ENCODE results near the gene DEUP1. TPM values are rescaled to one million over a fixed set of nuclear protein-coding genes. Genes with fewer than 3 reads are reported as not detected.
"Not testable (repeated sequence)": the region's sequence is repeated elsewhere in the genome, so short reads cannot be mapped to it uniquely, and the experiment has no call there.

Gene DEUP1, protein sequence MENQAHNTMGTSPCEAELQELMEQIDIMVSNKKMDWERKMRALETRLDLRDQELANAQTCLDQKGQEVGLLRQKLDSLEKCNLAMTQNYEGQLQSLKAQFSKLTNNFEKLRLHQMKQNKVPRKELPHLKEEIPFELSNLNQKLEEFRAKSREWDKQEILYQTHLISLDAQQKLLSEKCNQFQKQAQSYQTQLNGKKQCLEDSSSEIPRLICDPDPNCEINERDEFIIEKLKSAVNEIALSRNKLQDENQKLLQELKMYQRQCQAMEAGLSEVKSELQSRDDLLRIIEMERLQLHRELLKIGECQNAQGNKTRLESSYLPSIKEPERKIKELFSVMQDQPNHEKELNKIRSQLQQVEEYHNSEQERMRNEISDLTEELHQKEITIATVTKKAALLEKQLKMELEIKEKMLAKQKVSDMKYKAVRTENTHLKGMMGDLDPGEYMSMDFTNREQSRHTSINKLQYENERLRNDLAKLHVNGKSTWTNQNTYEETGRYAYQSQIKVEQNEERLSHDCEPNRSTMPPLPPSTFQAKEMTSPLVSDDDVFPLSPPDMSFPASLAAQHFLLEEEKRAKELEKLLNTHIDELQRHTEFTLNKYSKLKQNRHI
- not detected for total RNA-seq
- long read RNA-seq, result 0 reads

DNA sequence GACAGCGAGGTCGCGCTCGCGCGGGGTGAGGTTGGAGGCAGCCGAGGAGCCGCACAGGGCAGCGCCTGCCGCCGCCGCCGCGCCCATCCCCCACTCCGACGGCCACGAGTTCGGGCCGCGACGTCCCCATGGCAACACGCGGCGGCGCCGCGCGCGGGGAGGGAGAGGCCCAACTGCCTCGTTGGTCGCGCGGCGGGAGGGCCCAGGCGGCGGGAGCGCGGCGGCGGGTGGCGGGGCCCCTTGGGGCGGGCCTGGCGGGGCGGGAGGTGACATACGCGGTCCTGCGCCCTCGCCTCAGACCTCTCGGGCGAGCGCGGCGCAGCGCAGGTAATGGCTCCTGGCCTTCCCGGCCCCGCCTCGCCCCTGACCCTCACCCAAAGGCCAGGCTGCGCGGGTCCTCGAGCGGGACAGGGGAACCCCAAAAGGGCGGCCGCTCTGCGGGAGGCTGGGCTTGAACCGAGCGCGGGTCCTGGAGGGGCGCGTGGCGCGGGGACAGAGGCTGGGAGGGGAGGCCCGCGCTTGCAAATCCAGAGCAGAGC lies at the start of gene DEUP1:
Gene DEUP1 (plus strand): TSS at position 297 of the 539 bp plus-strand sequence. CDS start 1,518 bp downstream, outside the sequence.
- DNase-seq (ENCODE audit: missing footprints) (peak; percentile 75), ATAC-seq (peak; percentile 59)
- intact Hi-C loops (cut with DNase I), result no loop called here

DNA sequence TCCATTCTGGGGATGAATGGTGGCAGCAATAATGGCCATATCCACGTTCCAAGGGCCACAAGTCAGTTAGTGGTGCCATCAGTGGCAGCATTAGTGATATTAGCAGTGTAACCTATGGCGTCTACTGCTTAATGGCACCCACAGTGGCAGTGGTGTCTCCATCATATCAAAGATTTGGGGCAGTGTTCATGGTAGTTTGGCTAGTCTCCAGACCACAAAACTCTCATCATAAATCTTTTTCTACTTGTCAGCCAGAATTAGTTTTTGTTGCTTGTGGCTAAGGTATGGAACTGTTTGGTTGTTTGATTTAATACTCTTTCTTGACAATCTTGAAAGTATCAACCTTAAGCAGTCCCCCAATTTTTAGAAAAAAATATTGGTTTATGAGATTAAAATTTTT lies 45.1 kb upstream of the DEUP1 start:
- intact Hi-C loops (cut with DNase I), result no loop called here
- DNase-seq (ENCODE audit: missing footprints) (no peak), ATAC-seq (no peak)

DNA sequence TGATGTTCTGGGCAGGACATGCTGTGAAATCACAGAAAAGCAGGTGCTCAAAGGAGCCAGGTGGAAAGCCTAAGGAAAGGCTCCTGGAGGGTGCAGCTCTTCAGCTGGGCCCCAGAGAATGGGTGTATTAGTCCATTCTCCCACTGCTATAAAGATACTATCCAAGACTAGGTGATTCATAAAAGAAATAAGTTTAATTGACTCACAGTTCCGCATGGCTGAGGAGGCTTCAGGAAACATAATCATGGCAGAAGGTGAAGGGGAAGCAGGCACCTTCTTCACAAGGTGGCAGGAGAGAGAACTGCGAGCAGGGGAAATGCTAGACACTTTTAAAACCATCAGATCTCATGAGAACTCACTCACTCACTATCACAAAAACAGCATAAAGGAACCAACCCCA lies 43.1 kb upstream of the DEUP1 start:
- intact Hi-C loops (cut with DNase I), result no loop called here
- ATAC-seq (no peak), DNase-seq (ENCODE audit: missing footprints) (no peak)

DNA sequence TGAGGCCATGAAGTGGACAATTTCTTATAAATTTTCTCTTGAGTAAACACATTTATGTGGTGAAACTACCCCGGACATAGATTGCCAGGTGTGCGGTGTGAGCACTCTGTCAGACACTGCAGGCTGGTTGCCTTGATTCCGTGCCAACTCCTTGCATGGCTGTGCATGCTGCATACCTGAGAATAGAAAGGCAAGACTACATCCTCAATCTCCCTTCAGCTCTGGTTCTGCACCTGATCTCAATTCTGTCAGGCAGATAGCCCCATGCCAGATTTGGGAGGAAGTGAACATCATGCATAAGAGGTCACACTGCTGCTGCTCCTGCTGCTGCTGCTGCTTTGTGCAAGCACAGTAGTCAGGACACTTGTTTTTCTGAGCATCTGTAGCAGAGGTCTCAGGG lies 42.5 kb upstream of the DEUP1 start:
- intact Hi-C loops (cut with DNase I), result no loop called here
- DNase-seq (ENCODE audit: missing footprints) (no peak), ATAC-seq (no peak)

DNA sequence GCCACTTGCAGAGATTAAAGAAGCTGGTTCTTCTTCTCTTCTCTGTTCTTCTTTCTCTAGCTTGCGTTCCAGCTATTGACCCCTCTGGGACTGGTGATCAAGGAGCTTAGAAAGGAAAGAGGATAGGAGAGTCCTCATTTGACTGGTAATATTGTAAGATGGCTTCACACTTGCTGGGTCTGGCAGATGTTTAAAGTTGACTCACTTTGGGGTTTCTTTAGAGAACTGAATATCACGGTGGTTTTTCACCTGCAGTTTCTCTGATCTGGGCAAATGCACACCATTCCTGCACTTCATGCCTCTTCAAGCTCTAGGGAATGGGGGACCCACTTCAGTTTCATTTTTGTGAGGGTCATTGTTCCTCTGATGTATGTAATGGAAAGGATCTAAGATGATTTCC lies 41.8 kb upstream of the DEUP1 start:
- DNase-seq (ENCODE audit: missing footprints), result no peak
- intact Hi-C loops (cut with DNase I), result no loop called here
- no peak for ATAC-seq

DNA sequence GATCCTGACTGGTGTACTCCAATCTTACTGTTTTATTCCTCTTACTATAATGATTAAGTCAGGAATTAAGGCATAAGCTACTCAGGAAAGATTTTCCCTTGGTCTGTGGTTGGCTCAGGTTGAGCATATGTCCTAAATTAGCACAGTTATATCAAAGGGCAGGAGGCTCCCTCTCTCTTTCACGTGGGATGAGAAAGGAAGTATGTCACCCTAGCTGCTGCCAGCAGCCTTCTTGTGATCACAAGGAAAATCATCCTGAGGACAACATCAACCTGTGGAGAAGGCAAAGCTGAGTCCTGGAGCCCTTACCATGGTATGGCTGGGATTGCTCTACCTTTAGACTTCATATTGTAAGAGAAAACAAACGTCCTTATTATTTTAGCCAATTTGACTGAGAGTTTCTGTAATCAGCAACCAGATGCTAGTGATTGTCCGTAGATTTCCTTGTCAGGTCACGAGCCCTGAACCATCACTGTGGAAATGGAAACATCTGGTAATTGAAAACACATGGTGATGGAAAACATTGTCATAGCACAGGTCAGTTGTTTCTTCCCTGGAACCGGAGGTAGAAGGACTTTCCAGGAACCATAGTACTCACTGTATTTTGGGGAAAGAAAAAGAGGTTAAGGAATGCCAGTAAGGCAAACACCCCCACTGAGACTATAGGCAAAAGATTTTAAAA lies 40.6 kb upstream of the DEUP1 start:
- ATAC-seq, result no peak
- intact Hi-C loops (cut with DNase I), result no loop called here

DNA sequence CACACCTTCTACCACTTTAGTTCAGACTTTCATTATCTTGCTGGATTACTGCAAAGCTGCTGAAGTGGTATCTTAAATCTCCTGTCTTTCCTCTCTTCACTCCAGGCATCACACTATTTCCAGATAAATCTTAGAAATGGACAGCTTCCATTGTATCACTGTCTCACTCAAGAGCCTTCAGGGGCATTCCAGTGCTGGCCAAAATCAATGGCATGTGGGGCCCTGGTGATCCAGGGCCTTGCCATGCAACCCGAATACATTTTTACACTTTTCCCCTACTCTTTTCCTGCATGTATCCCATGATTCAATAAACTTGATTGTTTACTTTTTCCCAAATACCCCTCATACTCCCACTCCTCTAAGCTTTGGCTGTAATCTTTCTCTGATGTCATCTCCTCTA lies 39.4 kb upstream of the DEUP1 start:
- ATAC-seq (no peak), DNase-seq (ENCODE audit: missing footprints) (no peak)
- intact Hi-C loops (cut with DNase I), result no loop called here

More for the DNA sequence above, 40.6 kb upstream of the DEUP1 start:
- no peak for DNase-seq (ENCODE audit: missing footprints)

DNA sequence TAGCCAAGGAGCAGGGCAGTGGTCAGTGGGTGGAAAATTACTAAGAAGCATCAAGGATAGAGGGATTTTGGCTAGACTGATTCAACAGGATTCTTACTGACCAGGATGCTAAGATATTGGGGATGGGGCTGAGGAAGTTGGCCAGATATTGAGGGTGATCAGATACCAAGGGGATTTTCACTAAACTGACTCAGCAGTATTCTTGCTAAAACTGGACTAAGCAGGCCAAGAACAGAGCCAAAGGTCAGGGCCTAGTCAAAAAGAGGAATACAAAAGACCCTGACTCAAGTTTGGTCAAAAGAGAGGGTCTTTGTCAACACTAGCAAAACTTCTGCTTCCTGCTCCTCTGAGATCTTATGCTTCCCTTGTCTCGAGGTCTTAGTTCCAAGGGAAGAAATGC lies 38.6 kb upstream of the DEUP1 start:
- intact Hi-C loops (cut with DNase I), result no loop called here
- no peak for DNase-seq (ENCODE audit: missing footprints)
- ATAC-seq, result no peak

DNA sequence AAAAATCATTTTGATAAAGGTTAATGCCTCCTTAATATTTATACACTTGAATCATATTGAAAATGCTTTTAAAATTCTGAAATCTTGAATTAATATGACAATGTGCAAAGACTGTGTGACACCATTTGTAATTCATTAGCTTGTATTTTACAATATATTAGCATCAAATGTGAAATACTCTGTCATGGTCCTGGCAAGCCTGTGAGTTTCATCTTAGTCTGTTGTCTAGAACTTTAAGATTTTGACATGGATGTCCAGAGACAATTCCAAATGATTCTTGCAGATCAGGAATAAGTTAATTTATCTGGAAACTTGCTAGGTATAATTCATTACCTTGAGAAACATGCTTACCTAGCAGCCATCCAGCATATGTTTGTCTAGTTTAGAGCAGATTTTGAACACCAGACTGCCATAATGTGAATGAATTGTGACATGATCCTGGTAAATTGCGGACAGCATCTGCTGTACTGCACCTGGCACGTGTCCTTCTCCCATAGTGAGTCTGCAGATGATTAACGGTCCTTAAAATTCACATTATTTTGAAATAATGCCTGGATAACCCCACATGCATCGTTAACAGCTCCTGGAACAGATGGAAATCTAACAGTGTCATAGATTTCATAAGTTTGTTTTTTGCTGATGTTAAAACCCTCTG lies 34.5 kb upstream of the DEUP1 start:
- intact Hi-C loops (cut with DNase I), result no loop called here

DNA sequence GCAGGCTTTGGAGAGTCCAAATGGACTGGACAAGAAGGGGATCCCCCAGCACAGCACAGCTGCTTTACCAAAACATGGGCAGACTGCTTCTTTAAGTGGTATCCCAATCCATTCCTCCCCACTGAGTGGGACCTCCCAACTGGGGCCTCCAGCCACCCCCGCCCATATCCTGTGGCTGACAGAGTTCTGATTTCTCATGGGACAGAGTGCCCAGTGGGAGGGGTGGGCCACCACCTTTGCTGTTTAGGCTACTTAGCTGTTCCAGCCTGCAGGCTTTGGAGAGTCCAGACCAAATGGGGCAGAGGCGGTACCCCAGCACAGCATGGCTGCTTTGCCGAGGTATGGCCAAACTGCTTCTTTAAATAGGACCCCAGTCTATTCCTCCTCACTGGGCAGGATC lies 26.9 kb upstream of the DEUP1 start:
- no peak for DNase-seq (ENCODE audit: missing footprints)
- intact Hi-C loops (cut with DNase I), result no loop called here
- ATAC-seq, result no peak

More for the DNA sequence above, 34.5 kb upstream of the DEUP1 start:
- DNase-seq (ENCODE audit: missing footprints) (no peak), ATAC-seq (no peak)

DNA sequence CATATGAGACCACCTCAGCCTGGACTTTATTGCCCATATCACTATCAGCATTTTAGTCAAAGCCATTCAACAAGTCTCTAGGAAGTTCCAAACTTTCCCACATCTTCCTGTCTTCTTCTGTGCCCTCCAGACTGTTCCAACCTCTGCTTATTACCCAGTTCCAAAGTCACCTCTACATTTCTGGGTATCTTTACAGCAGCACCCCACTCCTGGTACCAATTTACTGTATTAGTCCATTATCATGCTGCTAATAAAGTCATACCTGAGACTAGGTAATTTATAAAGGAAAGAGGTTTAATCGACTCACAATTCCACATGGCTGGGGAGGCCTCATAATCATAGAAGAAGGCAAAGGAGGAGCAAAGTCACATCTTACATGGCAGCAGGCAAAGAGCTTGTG lies 16.1 kb upstream of the DEUP1 start:
- intact Hi-C loops (cut with DNase I); ATAC-seq: not testable (repeated sequence)

DNA sequence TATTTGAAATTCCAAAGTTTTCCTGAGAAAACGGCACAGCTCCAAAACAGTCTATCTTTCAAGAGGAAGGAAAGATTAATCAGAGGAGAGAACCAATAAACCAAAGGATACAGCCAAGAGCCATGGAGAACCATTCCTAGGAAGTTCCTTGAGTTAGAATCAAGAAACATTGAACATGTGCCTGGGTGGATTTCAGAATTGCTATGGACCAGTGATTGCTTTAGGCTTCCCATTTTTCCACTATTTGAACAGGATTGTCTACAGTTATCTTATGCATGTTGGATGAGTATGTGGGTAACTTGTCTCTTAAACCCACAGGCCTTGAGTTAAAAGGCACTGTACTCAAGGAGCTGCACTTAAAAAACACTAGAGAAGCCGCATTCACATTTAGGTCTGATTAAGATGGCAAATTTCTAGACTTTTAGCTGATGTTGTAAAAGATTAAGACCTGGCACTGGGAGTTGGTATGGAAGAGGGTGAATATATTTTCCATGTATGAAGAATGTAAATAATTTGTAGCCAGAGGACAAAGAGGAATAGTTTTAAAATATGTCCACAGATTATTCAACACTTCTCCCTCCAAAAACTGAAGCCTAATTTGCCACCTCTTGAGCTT lies 11.2 kb upstream of the DEUP1 start:
- intact Hi-C loops (cut with DNase I), result no loop called here
- no peak for DNase-seq (ENCODE audit: missing footprints)
- ATAC-seq, result no peak

More for the DNA sequence above, 16.1 kb upstream of the DEUP1 start:
- DNase-seq (ENCODE audit: missing footprints), result not testable (repeated sequence)

DNA sequence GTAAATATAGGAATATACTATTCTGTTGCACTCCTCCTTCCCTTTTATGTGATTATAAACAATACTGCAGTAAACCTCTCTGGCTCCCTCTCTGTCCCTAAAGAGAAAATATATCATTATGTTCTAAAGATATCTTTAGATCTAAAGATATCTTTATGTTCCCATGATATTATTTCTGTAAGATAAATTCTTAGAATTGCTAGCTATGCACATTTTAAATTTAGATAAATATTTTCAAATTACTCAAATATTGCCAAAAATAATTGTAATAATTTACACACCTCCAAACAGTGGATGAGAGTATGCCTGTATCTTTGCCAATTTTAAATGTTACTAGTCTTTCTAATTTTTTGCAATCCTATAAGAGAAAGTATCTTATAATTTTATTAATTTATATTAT lies 10.3 kb upstream of the DEUP1 start:
- ATAC-seq (no peak), DNase-seq (ENCODE audit: missing footprints) (no peak)
- intact Hi-C loops (cut with DNase I), result no loop called here

DNA sequence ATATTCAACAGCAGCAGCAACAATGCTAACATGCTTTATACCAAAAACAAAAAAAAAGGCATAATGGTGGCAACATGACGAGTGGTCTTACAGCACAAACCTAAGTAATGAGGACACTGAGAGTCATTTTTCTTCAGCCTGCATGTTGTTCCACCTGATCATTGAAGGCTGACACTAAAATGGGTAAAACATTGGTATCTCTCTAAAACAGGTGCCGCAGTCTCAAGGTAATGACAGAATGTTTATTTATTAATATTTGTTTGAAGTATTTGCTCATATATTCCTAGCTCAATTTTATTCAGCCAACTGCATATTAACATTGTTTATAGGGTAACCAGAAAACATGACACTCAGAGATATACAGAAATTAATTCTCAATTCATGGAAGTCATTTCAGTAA lies 8.3 kb upstream of the DEUP1 start:
- intact Hi-C loops (cut with DNase I), result no loop called here

DNA sequence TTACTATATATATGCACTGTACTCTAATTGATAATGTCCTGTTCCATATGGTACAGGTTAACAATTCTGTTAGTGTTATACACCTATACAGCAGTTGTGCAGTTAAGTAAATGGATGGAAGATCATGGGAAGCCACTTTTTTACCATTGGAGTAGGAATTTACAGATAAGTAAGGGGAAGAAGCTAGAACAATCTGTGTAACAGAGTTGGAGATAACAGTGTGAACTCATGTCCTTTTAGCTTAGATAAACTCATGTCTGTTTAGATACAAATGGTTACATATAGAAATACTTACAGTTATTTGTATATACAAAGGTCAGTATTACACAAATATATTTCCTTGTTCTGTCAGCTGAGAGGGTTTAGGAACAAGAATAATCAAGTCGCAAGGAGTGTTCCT lies 6.8 kb upstream of the DEUP1 start:
- intact Hi-C loops (cut with DNase I), result no loop called here
- DNase-seq (ENCODE audit: missing footprints) (no peak), ATAC-seq (no peak)

More for the DNA sequence above, 8.3 kb upstream of the DEUP1 start:
- ATAC-seq (no peak), DNase-seq (ENCODE audit: missing footprints) (no peak)

DNA sequence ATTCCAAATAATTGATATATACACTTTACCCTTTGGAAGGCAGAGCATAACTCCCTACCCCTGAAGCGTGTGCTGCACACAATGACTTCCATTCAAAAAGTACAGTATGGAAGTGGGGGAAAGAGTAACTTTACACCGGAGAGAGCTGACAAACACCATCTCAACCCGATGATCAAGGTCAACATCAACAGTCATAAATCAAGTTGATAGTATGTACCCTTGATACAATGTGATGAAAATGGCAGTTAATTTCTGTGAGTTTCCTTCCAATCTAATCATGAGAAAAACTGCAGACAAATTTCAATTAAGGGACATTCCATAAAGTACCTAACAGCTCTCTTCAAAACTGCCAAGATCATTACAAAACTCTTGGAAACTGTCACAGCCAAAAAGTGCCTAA lies 6.0 kb upstream of the DEUP1 start:
- DNase-seq (ENCODE audit: missing footprints) (no peak), ATAC-seq (no peak)
- intact Hi-C loops (cut with DNase I), result no loop called here

DNA sequence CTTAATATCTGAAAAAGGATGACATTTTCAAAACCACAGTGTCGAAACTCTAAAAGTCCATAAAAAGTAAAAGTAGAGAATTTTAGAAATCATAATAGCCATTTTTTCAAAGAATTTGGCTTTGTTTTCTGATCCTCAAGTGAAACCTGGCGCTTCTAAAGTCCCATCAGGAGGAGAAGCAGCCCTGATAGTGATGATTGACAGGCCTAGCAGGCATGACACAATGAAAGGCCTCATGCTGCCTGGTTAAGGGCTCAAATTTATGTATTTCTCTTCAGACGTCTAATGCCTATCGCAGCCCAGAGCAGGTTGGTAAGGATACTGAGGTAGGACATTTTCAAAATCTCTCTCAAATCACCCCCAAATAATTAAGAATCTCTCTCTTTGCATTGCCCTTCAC lies 3.9 kb upstream of the DEUP1 start:
- ATAC-seq, result no peak
- intact Hi-C loops (cut with DNase I), result no loop called here
- DNase-seq (ENCODE audit: missing footprints), result no peak

DNA sequence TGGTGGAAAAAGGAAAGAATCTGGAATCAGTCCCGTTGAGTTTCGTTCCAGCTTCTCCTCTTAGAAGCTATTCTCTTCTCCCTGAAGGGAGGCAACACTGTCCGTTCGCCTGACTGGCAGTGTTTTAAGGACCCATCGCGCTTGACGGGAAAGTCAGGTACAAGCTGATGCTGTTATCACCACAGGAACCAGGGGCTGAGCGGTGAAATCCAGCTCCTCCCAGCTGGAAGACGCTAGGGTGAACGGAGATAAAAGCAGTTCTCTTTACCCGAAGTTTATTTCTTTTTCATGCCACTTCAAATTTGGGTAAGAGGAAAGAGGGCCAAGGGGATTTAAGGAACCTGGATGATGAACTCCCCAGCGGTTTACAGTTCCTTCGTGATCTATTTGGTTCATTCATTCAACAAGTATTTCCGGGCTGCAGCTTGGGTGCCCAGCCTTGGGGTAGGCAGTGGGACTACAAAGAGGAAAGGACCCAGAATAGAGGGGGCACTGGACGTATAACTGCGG lies 551 bp upstream of the DEUP1 start:
- ATAC-seq (no peak), DNase-seq (ENCODE audit: missing footprints) (no peak)
- intact Hi-C loops (cut with DNase I), result no loop called here

DNA sequence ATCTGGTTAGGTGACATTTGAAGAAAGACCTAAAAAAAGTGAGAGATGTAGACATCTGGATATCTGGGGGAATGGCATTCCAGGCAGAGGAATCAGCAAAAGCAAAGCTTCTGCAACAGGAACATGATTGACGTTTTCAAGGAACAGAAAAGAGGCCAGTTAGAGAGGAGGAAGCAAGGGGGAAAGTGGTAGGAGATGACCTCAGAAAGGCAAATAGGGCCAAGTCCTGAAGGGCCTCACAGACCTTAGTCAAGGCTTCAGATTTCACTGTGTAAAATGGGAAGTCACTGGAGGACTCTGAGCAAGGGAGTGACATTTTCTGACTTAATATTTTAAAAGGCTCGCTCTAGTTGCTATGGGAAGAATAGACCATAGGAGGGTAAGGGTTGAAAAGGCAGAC lies 9.7 kb downstream of the DEUP1 start:
- DNase-seq (ENCODE audit: missing footprints), result no peak
- intact Hi-C loops (cut with DNase I), result no loop called here
- no peak for ATAC-seq

All from Right ventricle myocardium inferior (tissue), 1 donor.